Psoas muscle (tissue), 8 donors: Measurements from ENCODE around the gene S100A1. TPM values are rescaled to one million over a fixed set of nuclear protein-coding genes. Genes with fewer than 3 reads are reported as not detected.

Source experiments
- ATAC-seq, 4 donors: fragments of 200-7000 bp; cut with Tn5 transposase; one replicate each; pipeline ENCODE4 v1.9.1; 2020; ENCODE audit warnings: moderate library complexity in 3 of 4, mild to moderate bottlenecking in 2 of 4
- DNase-seq, 2 donors: peaks; one replicate each; pipeline ENCODE4 v3.0.0-alpha.2; 2020
- H3K27ac ChIP-seq: fragments of 200-600 bp; one replicate; pipeline ENCODE4 v1.8.0; 2022
- H3K27me3 ChIP-seq, 3 donors: fragments of 200-600 bp in 1 of 3; one replicate each; pipeline versions ENCODE4 v1.6.1 to v1.8.0; 2013 to 2022; ENCODE audit warnings: low read length in 2 of 3, mild to moderate bottlenecking in 2 of 3, moderate library complexity in 1 of 3; ENCODE audit not compliant: insufficient read depth in 3 of 3
- H3K36me3 ChIP-seq, 2 donors: fragments of 200-600 bp in 1 of 2; one replicate each; pipeline versions ENCODE4 v1.6.1 to v1.8.0; 2013 to 2022; ENCODE audit warnings: low read depth in 1 of 2, mild to moderate bottlenecking in 1 of 2, moderate library complexity in 1 of 2; ENCODE audit not compliant: insufficient read depth in 1 of 2
- H3K4me1 ChIP-seq: fragments of 200-600 bp; one replicate; pipeline ENCODE4 v1.8.0; 2022
- H3K4me3 ChIP-seq: fragments of 200-600 bp; one replicate; pipeline ENCODE4 v1.8.0; 2022; ENCODE audit warnings: mild to moderate bottlenecking
- H3K9me3 ChIP-seq: fragments of 200-600 bp; one replicate; pipeline ENCODE4 v1.8.0; 2022
- WGBS, 3 donors: extraction: QIAGEN DNeasy Blood & Tissue Kit; methylation state at CpG; one replicate each; pipeline versions ENCODE4 v1.1.6 to v1.1.7; 2013; 5-methylcytosine and 5-hydroxymethylcytosine counted together
- intact Hi-C, 2 donors: fragments of 100-400 bp; cut with DNase I; formaldehyde crosslinking; loops; one replicate each; pipeline versions ENCODE4 v1.11.0 to v1.14.2; 2022
- polyA plus RNA-seq, 3 donors: library from polyadenylated mRNA; stranded (reverse); fragments of 200-250 nt; gene quantifications; one replicate each; pipeline ENCODE4 v1.2.3, GENCODE V29; 2013
- total RNA-seq, 4 donors: library from RNA; stranded (reverse); fragmentation: NEBNext Ultra II Directional in 2 of 4; extraction: Animal tissue kit (Norgen Biotek cat#: 25700) in 2 of 4; gene quantifications; one replicate each; pipeline versions ENCODE4 v1.2.1 to v1.2.4, GENCODE V29; 2021 to 2023
- TF ChIP-seq, protein P1 (sequence below): fragments of 200-600 bp; IDR thresholded peaks from one replicate; pipeline ENCODE4 v1.8.0; 2022; ENCODE audit warnings: antibody characterized with exemption
- donor health status: healthy with polysubstance abuse.
- donor health status: DM: no; HTN: no; CAD: no; lungs with moderate emphysema.
- donor health status: Bipolar disorder and iron deficiency.
- donor health status: healthy.
- donor health status: DM: yes; HTN: yes; CAD: no.
- donor health status: DM: no; HTN: no; CAD: no.
- donor health status: DM: no; HTN: no; CAD: no.
- donor health status: DM: yes; HTN: yes; CAD: no.

S100A1 gene
- total and polyA plus RNA-seq, 7 donors, result 370 to 1,423 (median 1,008) TPM

DNA sequence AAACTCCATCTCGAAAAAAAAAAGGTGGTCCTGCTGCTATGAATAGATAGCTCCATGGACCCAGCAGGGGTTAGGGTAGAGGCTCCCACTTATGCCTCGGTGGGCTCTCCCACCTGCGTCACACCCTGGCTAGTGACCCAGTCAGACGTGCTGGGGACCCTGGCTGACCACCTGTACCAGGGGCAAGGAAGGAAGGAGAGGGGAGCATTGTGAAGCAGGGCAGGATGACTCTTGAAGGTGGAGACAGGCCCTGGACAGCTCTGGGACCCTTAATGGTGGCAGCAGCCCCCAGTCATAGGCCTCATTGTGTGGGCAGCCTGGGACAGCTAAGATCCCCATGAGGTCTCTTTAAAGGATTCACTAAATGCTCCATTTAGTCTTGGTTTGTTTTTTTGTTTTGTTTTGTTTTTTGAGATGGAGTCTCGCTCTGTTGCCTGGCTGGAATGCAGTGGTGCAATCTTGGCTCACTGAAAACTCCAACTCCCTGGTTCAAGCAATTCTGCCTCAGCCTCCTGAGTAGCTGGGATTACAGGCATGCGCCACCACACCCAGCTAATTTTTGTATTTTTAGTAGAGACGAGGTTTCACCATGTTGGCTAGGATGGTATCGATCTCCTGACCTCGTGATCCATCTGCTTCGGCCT lies 19.9 kb downstream of the S100A1 start:
- H3K27me3 ChIP-seq, result no peaks in the 10 kb centered on the region
- TF ChIP-seq, protein P1, sequence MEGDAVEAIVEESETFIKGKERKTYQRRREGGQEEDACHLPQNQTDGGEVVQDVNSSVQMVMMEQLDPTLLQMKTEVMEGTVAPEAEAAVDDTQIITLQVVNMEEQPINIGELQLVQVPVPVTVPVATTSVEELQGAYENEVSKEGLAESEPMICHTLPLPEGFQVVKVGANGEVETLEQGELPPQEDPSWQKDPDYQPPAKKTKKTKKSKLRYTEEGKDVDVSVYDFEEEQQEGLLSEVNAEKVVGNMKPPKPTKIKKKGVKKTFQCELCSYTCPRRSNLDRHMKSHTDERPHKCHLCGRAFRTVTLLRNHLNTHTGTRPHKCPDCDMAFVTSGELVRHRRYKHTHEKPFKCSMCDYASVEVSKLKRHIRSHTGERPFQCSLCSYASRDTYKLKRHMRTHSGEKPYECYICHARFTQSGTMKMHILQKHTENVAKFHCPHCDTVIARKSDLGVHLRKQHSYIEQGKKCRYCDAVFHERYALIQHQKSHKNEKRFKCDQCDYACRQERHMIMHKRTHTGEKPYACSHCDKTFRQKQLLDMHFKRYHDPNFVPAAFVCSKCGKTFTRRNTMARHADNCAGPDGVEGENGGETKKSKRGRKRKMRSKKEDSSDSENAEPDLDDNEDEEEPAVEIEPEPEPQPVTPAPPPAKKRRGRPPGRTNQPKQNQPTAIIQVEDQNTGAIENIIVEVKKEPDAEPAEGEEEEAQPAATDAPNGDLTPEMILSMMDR, result no peak
- H3K4me3 ChIP-seq, result no peak overlapping the region
- DNase-seq, result no peak
- peak overlapping the region; percentile 43 for H3K27ac ChIP-seq
- H3K36me3 ChIP-seq, result peaks cover 13 to 37% of the 10 kb centered on the region in 2 donors
- intact Hi-C loops, result no loop called here
- WGBS, 3 donors, result 75 to 79% (median 78%) methylated on average over 10 of the region's 10 CpGs
- peaks cover 42% of the 10 kb centered on the region for H3K4me1 ChIP-seq
- H3K9me3 ChIP-seq, result no peaks in the 10 kb centered on the region
- peak in 3 of 4 donors; percentile 7 to 14 (median 11) for ATAC-seq

DNA sequence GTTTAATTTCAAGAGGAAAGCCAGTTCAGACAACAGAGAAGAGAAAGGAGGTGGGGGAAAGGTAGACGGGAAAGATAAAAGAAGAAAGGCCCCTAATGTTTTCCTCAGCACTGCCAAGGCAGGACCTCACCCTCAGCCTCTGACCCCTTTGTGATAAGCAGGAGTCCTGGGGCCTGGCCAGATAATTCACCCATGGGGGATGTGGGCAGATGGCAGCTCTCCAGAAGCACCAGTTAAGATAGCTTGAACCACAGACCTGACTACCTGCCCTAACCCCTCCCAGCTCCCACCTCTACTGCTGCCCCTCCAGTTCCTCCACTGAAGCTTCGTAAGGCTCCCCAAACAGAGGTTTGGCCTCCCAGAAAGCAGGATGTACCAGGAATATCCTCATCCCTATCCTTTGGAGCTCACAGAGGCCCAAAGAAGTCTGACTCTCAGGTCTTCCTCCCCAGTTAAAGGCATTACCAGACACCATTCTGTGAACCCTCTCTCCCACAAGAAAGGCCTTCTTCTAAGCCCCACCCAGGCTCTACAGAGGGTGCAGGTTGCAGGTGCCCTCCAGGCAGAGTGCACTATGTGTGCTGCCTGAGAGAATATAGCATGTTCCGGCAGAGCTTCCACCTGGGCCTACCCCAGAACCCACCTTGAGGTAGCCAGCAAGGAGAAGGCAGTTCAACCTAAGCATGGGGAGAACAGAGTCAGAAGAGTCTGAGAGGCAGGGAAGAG lies 21.1 kb downstream of the S100A1 start:
- intact Hi-C loops, result loop anchor here in 1 of 2 donors (1.0 kb wide), 1 partner anchor 9 kb away; no protein-coding TSS in a partner anchor
- H3K27ac ChIP-seq, result peak overlapping the region; percentile 82
- WGBS, 3 donors, result 56 to 64% (median 56%) methylated on average over 3 of the region's 3 CpGs
- no peak for DNase-seq
- H3K27me3 ChIP-seq, result no peaks in the 10 kb centered on the region
- H3K4me3 ChIP-seq, result no peak overlapping the region
- peak in 3 of 4 donors; percentile 11 to 27 (median 20) for ATAC-seq
- TF ChIP-seq, protein P1, result no peak
- peaks cover 10 to 25% of the 10 kb centered on the region in 2 donors for H3K36me3 ChIP-seq
- H3K4me1 ChIP-seq, result peaks cover 31% of the 10 kb centered on the region
- H3K9me3 ChIP-seq, result no peaks in the 10 kb centered on the region

DNA sequence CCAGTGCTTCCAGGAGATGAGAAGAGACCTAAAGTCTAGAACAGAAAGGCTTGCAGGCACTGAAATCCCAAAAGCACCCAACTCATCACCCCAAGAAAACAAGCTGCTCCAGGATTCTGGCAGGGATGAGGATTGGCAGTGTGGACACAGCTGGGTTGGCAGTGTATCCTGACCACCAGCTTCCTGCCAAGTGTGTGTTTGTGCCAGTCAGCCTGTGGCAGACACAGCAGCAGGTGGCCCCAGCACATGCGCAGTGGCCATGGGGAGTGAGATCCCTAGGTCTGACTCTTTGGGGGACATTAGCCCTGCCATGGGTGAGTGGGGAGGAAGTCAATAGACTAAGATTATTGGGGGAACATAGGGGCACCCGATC lies 21.6 kb downstream of the S100A1 start:
- peaks cover 10 to 20% of the 10 kb centered on the region in 2 donors for H3K36me3 ChIP-seq
- H3K27me3 ChIP-seq, result no peaks in the 10 kb centered on the region
- H3K4me1 ChIP-seq, result peaks cover 25% of the 10 kb centered on the region
- H3K4me3 ChIP-seq, result no peak overlapping the region
- H3K27ac ChIP-seq, result peak overlapping the region; percentile 82
- TF ChIP-seq, protein P1, result no peak
- no peaks in the 10 kb centered on the region for H3K9me3 ChIP-seq
- ATAC-seq (peak; percentile 93 to 95 (median 93)), DNase-seq (peak; percentile 85 to 93)
- 36 to 47% (median 39%) methylated on average over 2 of the region's 2 CpGs for WGBS, 3 donors
- intact Hi-C loops, result loop anchor here in 1 of 2 donors (1.0 kb wide), 1 partner anchor 10 kb away; no protein-coding TSS in a partner anchor

DNA sequence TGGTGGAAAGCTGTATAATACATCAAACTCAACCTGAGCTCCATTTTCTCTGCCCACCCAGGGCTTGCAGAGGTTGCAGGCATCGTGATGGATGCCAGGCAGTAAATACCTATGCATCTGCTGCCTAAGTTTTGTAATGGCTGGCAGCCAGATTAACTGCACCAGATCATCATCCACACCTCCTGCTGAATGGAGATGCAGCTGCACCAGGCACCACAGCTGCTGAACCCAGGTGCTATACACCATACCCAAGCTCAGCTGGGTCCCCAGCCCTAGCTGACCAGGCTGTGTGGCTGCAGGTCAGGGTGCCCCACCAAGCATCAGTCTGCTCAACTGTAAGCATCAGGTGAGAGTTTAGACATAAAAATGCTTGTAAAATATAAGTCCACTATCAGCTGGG lies 23.5 kb downstream of the S100A1 start:
- intact Hi-C loops, result no loop called here
- Histone ChIP-seq H3K27me3 (no peaks in the 10 kb centered on the region), H3K36me3 (peaks cover 0 to under 1% of the 10 kb centered on the region in 2 donors), H3K9me3 (no peaks in the 10 kb centered on the region), H3K4me3 (no peak overlapping the region), H3K4me1 (peaks cover 24% of the 10 kb centered on the region), H3K27ac (no peak overlapping the region)
- TF ChIP-seq, protein P1, result no peak
- WGBS, 3 donors, result 61 to 80% (median 69%) methylated on average over 1 of the region's 1 CpG
- no peak for ATAC-seq
- DNase-seq, result no peak
